OCI-LY1 (cell line): ENCODE results near the gene DHDH.

Experiments
- CTCF ChIP-seq: fragments of 200-600 bp; sonication (generic), shearing (Covaris generic); IDR thresholded peaks from 2 replicates; pipeline ENCODE4 v1.5.1; 2017; ENCODE audit warnings: mild to moderate bottlenecking, antibody characterized with exemption, low read length, moderate library complexity, mixed read lengths
- EZH2 ChIP-seq: fragments of 200-600 bp; sonication (generic), shearing (Covaris generic); IDR thresholded peaks from 2 replicates; pipeline ENCODE4 v1.8.0; 2017; ENCODE audit warnings: borderline replicate concordance, mixed run types, mild to moderate bottlenecking, antibody characterized with exemption, low read length, moderate library complexity, mixed read lengths

- TF ChIP-seq EZH2, result no peak
- no peak for TF ChIP-seq CTCF
These were observed 28.2 kb downstream of the DHDH start for GRCh38 chr19:48961673-48962028.
